ENCODE results near the gene PPP6R1. TPM values are rescaled to one million over a fixed set of nuclear protein-coding genes. Genes with fewer than 3 reads are reported as not detected.
A peak's percentile ranks its signal among the peaks of the same experiment; 100 is the strongest.

The PPP6R1 gene
- polyA plus RNA-seq, 4 donors: 43.4 to 67.5 (median 48.9) TPM

GRCh38 chr19:55266404-55266803, 7.6 kb upstream of the PPP6R1 start:
- Histone ChIP-seq H3K27ac (ENCODE audit: low read depth in 1 of 3, low read length in 2 of 3) (no peak overlapping the region), H3K4me1 (ENCODE audit: control insufficient read depth in 3 of 3, insufficient read depth in 2 of 3, low read depth in 1 of 3, low read length in 2 of 3) (peaks cover 0 to 4% (median 0%) of the 10 kb centered on the region in 3 donors), H3K36me3 (ENCODE audit: control insufficient read depth in 3 of 3, insufficient read depth in 2 of 3, low read depth in 1 of 3, low read length in 3 of 3) (peaks cover 0 to 39% (median 0%) of the 10 kb centered on the region in 3 donors), H3K27me3 (ENCODE audit: control insufficient read depth in 3 of 3, insufficient read depth in 3 of 3, low read length in 3 of 3) (no peaks in the 10 kb centered on the region), H3K4me3 (ENCODE audit: low read depth in 1 of 3, low read length in 3 of 3) (no peak overlapping the region), H3K9me3 (ENCODE audit: control insufficient read depth in 2 of 2, insufficient read depth in 1 of 2, low read depth in 1 of 2, low read length in 1 of 2) (peaks cover 0 to 3% of the 10 kb centered on the region in 2 donors)
- WGBS, 3 donors: 93 to 97% (median 97%) methylated on average over 3 of the region's 3 CpGs
- no peak for FAIRE-seq
- DNase-seq: no peak

- H3K36me3 ChIP-seq (ENCODE audit: control insufficient read depth in 3 of 3, insufficient read depth in 2 of 3, low read depth in 1 of 3, low read length in 3 of 3): peaks cover 0 to 34% (median 0%) of the 10 kb centered on the region in 3 donors
- H3K27ac ChIP-seq (ENCODE audit: low read depth in 1 of 3, low read length in 2 of 3): no peak overlapping the region
- WGBS, 3 donors: 88 to 96% (median 93%) methylated on average over 10 to 12 of the region's 12 CpGs
Measured at GRCh38 chr19:55265723-55266386, 7.0 kb upstream of the PPP6R1 start.

DNA sequence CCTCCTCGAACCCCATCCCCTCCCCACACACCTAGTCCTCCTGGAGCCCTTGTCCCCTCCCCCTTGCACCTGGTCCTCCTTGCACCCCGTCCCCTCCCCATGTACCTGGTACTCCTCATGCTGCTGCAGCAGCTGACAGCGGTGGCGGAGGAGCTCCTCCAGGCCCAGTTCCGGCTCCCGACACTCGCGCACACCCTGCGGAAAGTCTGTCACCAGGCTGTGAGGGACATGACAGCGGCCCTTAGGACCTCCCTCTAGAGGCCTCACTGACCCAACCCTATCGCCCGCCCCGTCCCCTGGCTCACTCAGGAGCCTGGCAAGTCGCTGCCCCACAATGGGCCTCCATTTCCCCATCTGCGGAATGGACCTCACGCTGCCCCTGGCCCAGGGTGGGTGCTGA, 6.4 kb upstream of the PPP6R1 start:
- DNase-seq: no peak
- Histone ChIP-seq H3K27me3 (ENCODE audit: control insufficient read depth in 3 of 3, insufficient read depth in 3 of 3, low read length in 3 of 3) (no peaks in the 10 kb centered on the region), H3K9me3 (ENCODE audit: control insufficient read depth in 2 of 2, insufficient read depth in 1 of 2, low read depth in 1 of 2, low read length in 1 of 2) (peaks cover 0 to 3% of the 10 kb centered on the region in 2 donors), H3K4me1 (ENCODE audit: control insufficient read depth in 3 of 3, insufficient read depth in 2 of 3, low read depth in 1 of 3, low read length in 2 of 3) (no peaks in the 10 kb centered on the region), H3K4me3 (ENCODE audit: low read depth in 1 of 3, low read length in 3 of 3) (no peak overlapping the region), H3K36me3 (ENCODE audit: control insufficient read depth in 3 of 3, insufficient read depth in 2 of 3, low read depth in 1 of 3, low read length in 3 of 3) (peaks cover 0 to 30% (median 0%) of the 10 kb centered on the region in 3 donors), H3K27ac (ENCODE audit: low read depth in 1 of 3, low read length in 2 of 3) (no peak overlapping the region)
- WGBS, 3 donors: 91 to 96% (median 93%) methylated on average over 16 of the region's 16 CpGs
- no peak for FAIRE-seq

More at GRCh38 chr19:55265723-55266386, 7.0 kb upstream of the PPP6R1 start:
- FAIRE-seq (no peak), DNase-seq (no peak)
- H3K4me3 ChIP-seq (ENCODE audit: low read depth in 1 of 3, low read length in 3 of 3): no peak overlapping the region
- H3K4me1 ChIP-seq (ENCODE audit: control insufficient read depth in 3 of 3, insufficient read depth in 2 of 3, low read depth in 1 of 3, low read length in 2 of 3): peaks cover 0 to 4% (median 0%) of the 10 kb centered on the region in 3 donors
- H3K27me3 ChIP-seq (ENCODE audit: control insufficient read depth in 3 of 3, insufficient read depth in 3 of 3, low read length in 3 of 3): no peaks in the 10 kb centered on the region
- peaks cover 0 to 3% of the 10 kb centered on the region in 2 donors for H3K9me3 ChIP-seq (ENCODE audit: control insufficient read depth in 2 of 2, insufficient read depth in 1 of 2, low read depth in 1 of 2, low read length in 1 of 2)

GRCh38 chr19:55264531-55264930, 5.7 kb upstream of the PPP6R1 start:
- no peak for FAIRE-seq

DNA sequence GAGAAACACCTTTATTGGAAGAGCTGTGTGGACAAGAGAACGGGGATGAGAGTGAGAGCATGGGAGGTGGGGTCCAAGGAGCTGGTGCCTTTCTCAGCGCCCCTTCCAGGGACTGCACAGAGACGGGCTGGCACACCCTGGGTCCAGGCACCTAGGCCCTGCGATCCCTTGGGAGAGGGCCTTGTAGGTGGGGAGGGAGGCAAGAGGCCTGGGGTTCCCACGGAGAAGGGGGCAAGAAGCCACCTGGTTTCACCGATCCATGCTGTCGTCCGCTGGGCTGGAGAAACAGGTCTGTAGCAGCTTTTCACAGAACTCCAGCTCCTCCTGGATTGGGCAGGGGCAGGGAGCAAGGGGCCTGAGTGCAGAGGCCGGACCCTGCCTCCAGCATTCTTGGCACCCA, 3.5 kb upstream of the PPP6R1 start:
- H3K9me3 ChIP-seq (ENCODE audit: control insufficient read depth in 2 of 2, insufficient read depth in 1 of 2, low read depth in 1 of 2, low read length in 1 of 2): peaks cover 0 to 3% of the 10 kb centered on the region in 2 donors
- no peaks in the 10 kb centered on the region for H3K27me3 ChIP-seq (ENCODE audit: control insufficient read depth in 3 of 3, insufficient read depth in 3 of 3, low read length in 3 of 3)
- FAIRE-seq (no peak), DNase-seq (no peak)
- peaks cover 0 to 21% (median 0%) of the 10 kb centered on the region in 3 donors for H3K36me3 ChIP-seq (ENCODE audit: control insufficient read depth in 3 of 3, insufficient read depth in 2 of 3, low read depth in 1 of 3, low read length in 3 of 3)
- peaks cover 0 to 7% (median 0%) of the 10 kb centered on the region in 3 donors for H3K4me1 ChIP-seq (ENCODE audit: control insufficient read depth in 3 of 3, insufficient read depth in 2 of 3, low read depth in 1 of 3, low read length in 2 of 3)
- no peak overlapping the region for H3K27ac ChIP-seq (ENCODE audit: low read depth in 1 of 3, low read length in 2 of 3)
- 94 to 98% (median 97%) methylated on average over 9 of the region's 9 CpGs for WGBS, 3 donors
- H3K4me3 ChIP-seq (ENCODE audit: low read depth in 1 of 3, low read length in 3 of 3): no peak overlapping the region

More at GRCh38 chr19:55264531-55264930, 5.7 kb upstream of the PPP6R1 start:
- Histone ChIP-seq H3K27ac (ENCODE audit: low read depth in 1 of 3, low read length in 2 of 3) (no peak overlapping the region), H3K27me3 (ENCODE audit: control insufficient read depth in 3 of 3, insufficient read depth in 3 of 3, low read length in 3 of 3) (no peaks in the 10 kb centered on the region), H3K4me3 (ENCODE audit: low read depth in 1 of 3, low read length in 3 of 3) (no peak overlapping the region), H3K36me3 (ENCODE audit: control insufficient read depth in 3 of 3, insufficient read depth in 2 of 3, low read depth in 1 of 3, low read length in 3 of 3) (peaks cover 0 to 24% (median 0%) of the 10 kb centered on the region in 3 donors), H3K9me3 (ENCODE audit: control insufficient read depth in 2 of 2, insufficient read depth in 1 of 2, low read depth in 1 of 2, low read length in 1 of 2) (peaks cover 0 to 3% of the 10 kb centered on the region in 2 donors), H3K4me1 (ENCODE audit: control insufficient read depth in 3 of 3, insufficient read depth in 2 of 3, low read depth in 1 of 3, low read length in 2 of 3) (peaks cover 0 to 5% (median 0%) of the 10 kb centered on the region in 3 donors)
- WGBS, 3 donors: 84 to 95% (median 90%) methylated on average over 5 of the region's 5 CpGs
- no peak for DNase-seq

- Histone ChIP-seq H3K27ac (ENCODE audit: low read depth in 1 of 3, low read length in 2 of 3) (no peak overlapping the region), H3K9me3 (ENCODE audit: control insufficient read depth in 2 of 2, insufficient read depth in 1 of 2, low read depth in 1 of 2, low read length in 1 of 2) (no peaks in the 10 kb centered on the region), H3K27me3 (ENCODE audit: control insufficient read depth in 3 of 3, insufficient read depth in 3 of 3, low read length in 3 of 3) (no peaks in the 10 kb centered on the region), H3K4me3 (ENCODE audit: low read depth in 1 of 3, low read length in 3 of 3) (no peak overlapping the region), H3K36me3 (ENCODE audit: control insufficient read depth in 3 of 3, insufficient read depth in 2 of 3, low read depth in 1 of 3, low read length in 3 of 3) (peaks cover 0 to 25% (median 0%) of the 10 kb centered on the region in 3 donors), H3K4me1 (ENCODE audit: control insufficient read depth in 3 of 3, insufficient read depth in 2 of 3, low read depth in 1 of 3, low read length in 2 of 3) (peaks cover 0 to 13% (median 4%) of the 10 kb centered on the region in 3 donors)
- 88 to 90% (median 90%) methylated on average over 13 of the region's 13 CpGs for WGBS, 3 donors
- no peak for FAIRE-seq
- no peak for DNase-seq
Measured at GRCh38 chr19:55261671-55262126, 2.9 kb upstream of the PPP6R1 start.

DNA sequence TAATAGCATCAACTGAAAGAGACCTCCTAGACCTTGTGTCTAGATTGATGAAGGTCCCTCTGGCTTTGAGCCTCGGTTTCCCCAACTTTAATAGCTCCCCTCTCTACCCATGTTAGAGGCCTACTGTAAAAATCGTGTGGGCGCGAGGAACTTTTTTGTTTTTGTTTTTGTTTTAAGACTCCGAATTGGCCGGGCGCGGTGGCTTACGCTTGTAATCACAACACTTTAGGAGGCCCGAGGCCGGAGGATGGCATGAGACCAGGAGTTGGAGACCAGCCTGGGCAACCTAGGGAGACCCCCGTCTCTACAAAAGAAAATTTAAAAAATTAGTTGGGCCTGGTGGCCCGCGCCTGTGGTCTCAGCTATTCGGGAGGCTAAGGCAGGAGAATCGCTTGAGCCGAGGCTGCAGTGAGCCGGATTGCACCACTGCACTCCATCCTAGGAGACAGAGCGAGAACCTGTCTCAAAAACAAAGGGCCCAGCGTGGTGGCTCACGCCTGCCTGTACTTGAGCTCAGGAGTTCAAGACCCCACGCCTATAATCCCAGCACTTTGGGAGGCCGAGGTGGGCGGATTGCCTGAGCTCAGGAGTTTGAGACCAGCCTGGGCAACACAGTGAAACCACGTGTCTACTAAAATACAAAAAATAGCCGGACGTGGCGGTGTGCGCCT, 858 bp upstream of the PPP6R1 start:
- H3K27me3 ChIP-seq (ENCODE audit: control insufficient read depth in 3 of 3, insufficient read depth in 3 of 3, low read length in 3 of 3): no peaks in the 10 kb centered on the region
- no peak for FAIRE-seq
- peaks cover 0 to 28% (median 0%) of the 10 kb centered on the region in 3 donors for H3K36me3 ChIP-seq (ENCODE audit: control insufficient read depth in 3 of 3, insufficient read depth in 2 of 3, low read depth in 1 of 3, low read length in 3 of 3)
- H3K9me3 ChIP-seq (ENCODE audit: control insufficient read depth in 2 of 2, insufficient read depth in 1 of 2, low read depth in 1 of 2, low read length in 1 of 2): no peaks in the 10 kb centered on the region
- H3K4me1 ChIP-seq (ENCODE audit: control insufficient read depth in 3 of 3, insufficient read depth in 2 of 3, low read depth in 1 of 3, low read length in 2 of 3): peaks cover 3 to 25% (median 12%) of the 10 kb centered on the region in 3 donors
- DNase-seq: no peak
- peak overlapping the region; percentile 89 to 97 (median 95) for H3K27ac ChIP-seq (ENCODE audit: low read depth in 1 of 3, low read length in 2 of 3)
- peak overlapping the region; percentile 40 to 77 (median 61) for H3K4me3 ChIP-seq (ENCODE audit: low read depth in 1 of 3, low read length in 3 of 3)
- WGBS, 3 donors: 42 to 44% (median 42%) methylated on average over 29 of the region's 29 CpGs

DNA sequence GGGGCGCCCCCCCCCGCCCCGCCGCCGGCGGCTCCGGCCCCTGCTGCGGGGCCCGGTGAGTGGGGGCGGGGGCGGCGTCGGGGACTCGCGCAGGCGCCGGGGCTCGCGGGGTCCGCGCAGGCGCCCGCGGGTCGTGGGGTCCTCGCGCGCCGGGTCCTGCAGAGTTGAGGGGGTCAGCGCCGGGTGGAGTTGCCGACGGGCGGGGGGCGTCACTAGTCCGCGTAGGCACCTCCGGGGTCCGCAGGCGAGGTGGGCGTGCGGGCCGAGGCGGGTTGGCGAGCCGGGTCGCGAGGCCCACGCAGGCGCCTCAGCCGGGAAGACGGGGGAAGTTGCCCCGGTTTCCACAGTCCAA, 365 bp downstream of the PPP6R1 start:
- peaks cover 0 to 37% (median 0%) of the 10 kb centered on the region in 3 donors for H3K36me3 ChIP-seq (ENCODE audit: control insufficient read depth in 3 of 3, insufficient read depth in 2 of 3, low read depth in 1 of 3, low read length in 3 of 3)
- 0 to 1% (median 1%) methylated on average over 18 to 53 of the region's 53 CpGs for WGBS, 3 donors
- no peaks in the 10 kb centered on the region for H3K27me3 ChIP-seq (ENCODE audit: control insufficient read depth in 3 of 3, insufficient read depth in 3 of 3, low read length in 3 of 3)
- no peak for DNase-seq
- no peaks in the 10 kb centered on the region for H3K9me3 ChIP-seq (ENCODE audit: control insufficient read depth in 2 of 2, insufficient read depth in 1 of 2, low read depth in 1 of 2, low read length in 1 of 2)
- H3K4me1 ChIP-seq (ENCODE audit: control insufficient read depth in 3 of 3, insufficient read depth in 2 of 3, low read depth in 1 of 3, low read length in 2 of 3): peaks cover 3 to 25% (median 12%) of the 10 kb centered on the region in 3 donors
- H3K4me3 ChIP-seq (ENCODE audit: low read depth in 1 of 3, low read length in 3 of 3): peak overlapping the region; percentile 61 to 88 (median 77)
- no peak for FAIRE-seq
- H3K27ac ChIP-seq (ENCODE audit: low read depth in 1 of 3, low read length in 2 of 3): peak overlapping the region; percentile 93 to 96 (median 93)
